Measurements from ENCODE around the gene DHX8.

GRCh38 chr17:43556292-43556691 lies 72.5 kb downstream of the DHX8 start:
- TF ChIP-seq POLR2A (IDR thresholded peaks at IDR 0.05) = no peak
- TF ChIP-seq, protein P1, sequence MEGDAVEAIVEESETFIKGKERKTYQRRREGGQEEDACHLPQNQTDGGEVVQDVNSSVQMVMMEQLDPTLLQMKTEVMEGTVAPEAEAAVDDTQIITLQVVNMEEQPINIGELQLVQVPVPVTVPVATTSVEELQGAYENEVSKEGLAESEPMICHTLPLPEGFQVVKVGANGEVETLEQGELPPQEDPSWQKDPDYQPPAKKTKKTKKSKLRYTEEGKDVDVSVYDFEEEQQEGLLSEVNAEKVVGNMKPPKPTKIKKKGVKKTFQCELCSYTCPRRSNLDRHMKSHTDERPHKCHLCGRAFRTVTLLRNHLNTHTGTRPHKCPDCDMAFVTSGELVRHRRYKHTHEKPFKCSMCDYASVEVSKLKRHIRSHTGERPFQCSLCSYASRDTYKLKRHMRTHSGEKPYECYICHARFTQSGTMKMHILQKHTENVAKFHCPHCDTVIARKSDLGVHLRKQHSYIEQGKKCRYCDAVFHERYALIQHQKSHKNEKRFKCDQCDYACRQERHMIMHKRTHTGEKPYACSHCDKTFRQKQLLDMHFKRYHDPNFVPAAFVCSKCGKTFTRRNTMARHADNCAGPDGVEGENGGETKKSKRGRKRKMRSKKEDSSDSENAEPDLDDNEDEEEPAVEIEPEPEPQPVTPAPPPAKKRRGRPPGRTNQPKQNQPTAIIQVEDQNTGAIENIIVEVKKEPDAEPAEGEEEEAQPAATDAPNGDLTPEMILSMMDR (IDR thresholded peaks at IDR 0.05) = no peak
